HepG2 (cell line): ENCODE data around the gene DLL4. TPM values are rescaled to one million over a fixed set of nuclear protein-coding genes. Genes with fewer than 3 reads are reported as not detected.

Source experiments
- JUND ChIP-seq: sonication (generic); formaldehyde crosslinking; IDR thresholded peaks from 2 replicates; pipeline ENCODE4 v1.8.0; 2022; ENCODE audit warnings: mild to moderate bottlenecking, missing genetic modification reagents
- POLR2AphosphoS2 ChIP-seq: IDR thresholded peaks from 2 replicates; pipeline ENCODE4 v1.6.1; 2011; ENCODE audit warnings: low read depth, low read length, improper control_type of control experiment
- TEAD2 ChIP-seq: sonication (generic); formaldehyde crosslinking; IDR thresholded peaks from 2 replicates; pipeline ENCODE4 v1.9.0; 2021; ENCODE audit warnings: missing genetic modification reagents
- YEATS2 ChIP-seq: sonication (generic); formaldehyde crosslinking; IDR thresholded peaks from 2 replicates; pipeline ENCODE4 v1.4.0; 2020; ENCODE audit warnings: missing genetic modification reagents, borderline replicate concordance
- ZEB1 ChIP-seq: IDR thresholded peaks from 2 replicates; pipeline ENCODE4 v1.6.1; 2012; ENCODE audit warnings: mild to moderate bottlenecking, low read depth, inconsistent platforms; ENCODE audit not compliant: insufficient replicate concordance
- ZNF546 ChIP-seq: sonication (generic); formaldehyde crosslinking; conservative IDR thresholded peaks from 2 replicates; pipeline ENCODE4 v1.8.1; 2023; ENCODE audit warnings: mild to moderate bottlenecking, missing genetic modification reagents
- ZNF775 ChIP-seq: sonication (generic); formaldehyde crosslinking; IDR thresholded peaks from 2 replicates; pipeline ENCODE4 v1.4.0; 2020; ENCODE audit warnings: missing genetic modification reagents, mild to moderate bottlenecking, moderate library complexity, borderline replicate concordance
- ZNF781 ChIP-seq: sonication (generic); formaldehyde crosslinking; IDR thresholded peaks from 2 replicates; pipeline ENCODE4 v1.5.1; 2020; ENCODE audit warnings: borderline replicate concordance, mild to moderate bottlenecking, missing genetic modification reagents; ENCODE audit errors: not compliant biosample characterization
- ZNF883 ChIP-seq: sonication (generic); formaldehyde crosslinking; IDR thresholded peaks from 2 replicates; pipeline ENCODE4 v1.5.1; 2020; ENCODE audit warnings: mild to moderate bottlenecking, missing genetic modification reagents; ENCODE audit errors: not compliant biosample characterization
- polyA plus RNA-seq, 8 experiments: library from polyadenylated mRNA; depleted of rRNA in 3 of 8; stranded (reverse) in 7 of 8; unstranded in 1 of 8; fragments of >200 nt; fragmentation: Illumina TruSeq in 4 of 8; extraction: Trizol in 4 of 8; gene quantifications; 2 replicates each; pipeline versions ENCODE4 v1.2.1 to v1.2.3, GENCODE V29; 2011 to 2016; ENCODE audit warnings: low read depth in 4 of 8, missing spikeins in 1 of 8, mixed read lengths in 1 of 8; ENCODE audit not compliant: insufficient read depth in 1 of 8
- total RNA-seq, 5 experiments: library from RNA; depleted of rRNA; stranded (reverse); fragments of >200 nt; fragmentation: Illumina TruSeq; extraction: Trizol; gene quantifications; 2 replicates each; pipeline ENCODE4 v1.2.3, GENCODE V29; 2016; ENCODE audit warnings: low read depth in 1 of 5
- TF ChIP-seq, protein P1 (sequence below): IDR thresholded peaks from 2 replicates; pipeline ENCODE4 v1.6.1; 2016; ENCODE audit warnings: missing compliant biosample characterization, missing genetic modification reagents, borderline replicate concordance
- TF ChIP-seq, protein P2 (sequence below): sonication (generic); formaldehyde crosslinking; IDR thresholded peaks from 2 replicates; pipeline ENCODE4 v1.8.0; 2022; ENCODE audit warnings: low read depth, missing genetic modification reagents
- TF ChIP-seq, protein P3 (sequence below): sonication (generic); formaldehyde crosslinking; IDR thresholded peaks from 2 replicates; pipeline ENCODE4 v1.4.0; 2020; ENCODE audit warnings: mild to moderate bottlenecking, missing genetic modification reagents
- TF ChIP-seq, protein P4 (sequence below): sonication (generic); formaldehyde crosslinking; IDR thresholded peaks from 2 replicates; pipeline ENCODE4 v1.4.0; 2020; ENCODE audit warnings: missing genetic modification reagents

Gene DLL4
- total and polyA plus RNA-seq, 2 of the 13 experiments (the other 11 are each of a cell fraction or from before 2014, with no cell fraction given): 0.20 to 0.25 TPM

DNA sequence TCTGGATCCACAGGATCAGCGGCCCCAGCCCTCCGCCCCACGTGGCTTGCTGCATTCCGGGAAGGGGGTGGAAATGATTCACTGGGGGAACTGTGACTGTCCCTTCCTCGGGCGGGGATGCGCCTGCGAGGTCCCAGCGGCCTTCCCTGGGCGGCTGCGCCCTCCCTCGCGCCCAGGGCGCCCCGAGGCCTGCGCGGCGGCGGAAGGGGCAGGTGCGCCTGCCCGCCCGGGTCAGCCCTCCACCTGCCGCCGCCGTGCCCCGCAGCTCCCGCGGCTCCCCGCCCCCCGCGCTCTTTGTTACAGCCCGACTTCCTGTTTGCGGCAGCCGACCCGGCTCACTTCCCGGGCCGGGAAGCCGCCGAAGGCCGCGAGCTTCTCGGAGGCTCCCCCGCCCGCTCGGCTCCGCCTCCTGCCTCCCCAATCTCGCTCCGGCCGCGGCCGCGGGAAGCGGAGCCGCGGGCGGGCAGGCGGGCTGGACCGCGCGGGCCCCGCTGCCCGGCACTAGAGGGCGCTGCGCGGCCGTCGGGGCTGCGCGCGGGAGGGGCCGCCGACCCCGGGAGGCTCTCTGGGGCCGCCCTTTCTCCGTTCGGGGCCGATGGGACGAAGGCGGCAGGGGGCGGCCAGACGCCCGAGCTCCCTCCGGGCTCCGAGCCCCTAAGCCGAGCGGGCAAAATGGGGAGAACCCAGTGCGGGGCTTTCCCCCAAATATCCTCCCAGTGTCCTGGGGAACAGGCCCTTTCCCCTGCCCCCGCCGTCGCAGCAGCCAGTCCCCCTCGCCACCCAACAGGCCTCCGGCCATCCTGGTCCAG lies 12.6 kb downstream of the DLL4 start (continued):
- no peak for TF ChIP-seq POLR2AphosphoS2
- no peak; the same call in 1 of the 2 replicates for TF ChIP-seq ZNF546 (CRISPR knock-in tag)
- TF ChIP-seq, protein P1, sequence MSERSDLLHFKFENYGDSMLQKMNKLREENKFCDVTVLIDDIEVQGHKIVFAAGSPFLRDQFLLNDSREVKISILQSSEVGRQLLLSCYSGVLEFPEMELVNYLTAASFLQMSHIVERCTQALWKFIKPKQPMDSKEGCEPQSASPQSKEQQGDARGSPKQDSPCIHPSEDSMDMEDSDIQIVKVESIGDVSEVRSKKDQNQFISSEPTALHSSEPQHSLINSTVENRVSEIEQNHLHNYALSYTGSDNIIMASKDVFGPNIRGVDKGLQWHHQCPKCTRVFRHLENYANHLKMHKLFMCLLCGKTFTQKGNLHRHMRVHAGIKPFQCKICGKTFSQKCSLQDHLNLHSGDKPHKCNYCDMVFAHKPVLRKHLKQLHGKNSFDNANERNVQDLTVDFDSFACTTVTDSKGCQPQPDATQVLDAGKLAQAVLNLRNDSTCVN: no peak
- TF ChIP-seq ZNF775 (CRISPR knock-in tag): no peak
- TF ChIP-seq, protein P2, sequence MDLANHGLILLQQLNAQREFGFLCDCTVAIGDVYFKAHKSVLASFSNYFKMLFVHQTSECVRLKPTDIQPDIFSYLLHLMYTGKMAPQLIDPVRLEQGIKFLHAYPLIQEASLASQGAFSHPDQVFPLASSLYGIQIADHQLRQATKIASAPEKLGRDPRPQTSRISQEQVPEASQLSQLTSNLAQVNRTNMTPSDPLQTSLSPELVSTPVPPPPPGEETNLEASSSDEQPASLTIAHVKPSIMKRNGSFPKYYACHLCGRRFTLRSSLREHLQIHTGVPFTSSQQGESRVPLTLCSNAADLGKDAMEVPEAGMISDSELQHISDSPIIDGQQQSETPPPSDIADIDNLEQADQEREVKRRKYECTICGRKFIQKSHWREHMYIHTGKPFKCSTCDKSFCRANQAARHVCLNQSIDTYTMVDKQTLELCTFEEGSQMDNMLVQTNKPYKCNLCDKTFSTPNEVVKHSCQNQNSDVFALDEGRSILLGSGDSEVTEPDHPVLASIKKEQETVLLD (CRISPR knock-in tag): no peak; the same call in none of the 2 replicates
- TF ChIP-seq, protein P3, sequence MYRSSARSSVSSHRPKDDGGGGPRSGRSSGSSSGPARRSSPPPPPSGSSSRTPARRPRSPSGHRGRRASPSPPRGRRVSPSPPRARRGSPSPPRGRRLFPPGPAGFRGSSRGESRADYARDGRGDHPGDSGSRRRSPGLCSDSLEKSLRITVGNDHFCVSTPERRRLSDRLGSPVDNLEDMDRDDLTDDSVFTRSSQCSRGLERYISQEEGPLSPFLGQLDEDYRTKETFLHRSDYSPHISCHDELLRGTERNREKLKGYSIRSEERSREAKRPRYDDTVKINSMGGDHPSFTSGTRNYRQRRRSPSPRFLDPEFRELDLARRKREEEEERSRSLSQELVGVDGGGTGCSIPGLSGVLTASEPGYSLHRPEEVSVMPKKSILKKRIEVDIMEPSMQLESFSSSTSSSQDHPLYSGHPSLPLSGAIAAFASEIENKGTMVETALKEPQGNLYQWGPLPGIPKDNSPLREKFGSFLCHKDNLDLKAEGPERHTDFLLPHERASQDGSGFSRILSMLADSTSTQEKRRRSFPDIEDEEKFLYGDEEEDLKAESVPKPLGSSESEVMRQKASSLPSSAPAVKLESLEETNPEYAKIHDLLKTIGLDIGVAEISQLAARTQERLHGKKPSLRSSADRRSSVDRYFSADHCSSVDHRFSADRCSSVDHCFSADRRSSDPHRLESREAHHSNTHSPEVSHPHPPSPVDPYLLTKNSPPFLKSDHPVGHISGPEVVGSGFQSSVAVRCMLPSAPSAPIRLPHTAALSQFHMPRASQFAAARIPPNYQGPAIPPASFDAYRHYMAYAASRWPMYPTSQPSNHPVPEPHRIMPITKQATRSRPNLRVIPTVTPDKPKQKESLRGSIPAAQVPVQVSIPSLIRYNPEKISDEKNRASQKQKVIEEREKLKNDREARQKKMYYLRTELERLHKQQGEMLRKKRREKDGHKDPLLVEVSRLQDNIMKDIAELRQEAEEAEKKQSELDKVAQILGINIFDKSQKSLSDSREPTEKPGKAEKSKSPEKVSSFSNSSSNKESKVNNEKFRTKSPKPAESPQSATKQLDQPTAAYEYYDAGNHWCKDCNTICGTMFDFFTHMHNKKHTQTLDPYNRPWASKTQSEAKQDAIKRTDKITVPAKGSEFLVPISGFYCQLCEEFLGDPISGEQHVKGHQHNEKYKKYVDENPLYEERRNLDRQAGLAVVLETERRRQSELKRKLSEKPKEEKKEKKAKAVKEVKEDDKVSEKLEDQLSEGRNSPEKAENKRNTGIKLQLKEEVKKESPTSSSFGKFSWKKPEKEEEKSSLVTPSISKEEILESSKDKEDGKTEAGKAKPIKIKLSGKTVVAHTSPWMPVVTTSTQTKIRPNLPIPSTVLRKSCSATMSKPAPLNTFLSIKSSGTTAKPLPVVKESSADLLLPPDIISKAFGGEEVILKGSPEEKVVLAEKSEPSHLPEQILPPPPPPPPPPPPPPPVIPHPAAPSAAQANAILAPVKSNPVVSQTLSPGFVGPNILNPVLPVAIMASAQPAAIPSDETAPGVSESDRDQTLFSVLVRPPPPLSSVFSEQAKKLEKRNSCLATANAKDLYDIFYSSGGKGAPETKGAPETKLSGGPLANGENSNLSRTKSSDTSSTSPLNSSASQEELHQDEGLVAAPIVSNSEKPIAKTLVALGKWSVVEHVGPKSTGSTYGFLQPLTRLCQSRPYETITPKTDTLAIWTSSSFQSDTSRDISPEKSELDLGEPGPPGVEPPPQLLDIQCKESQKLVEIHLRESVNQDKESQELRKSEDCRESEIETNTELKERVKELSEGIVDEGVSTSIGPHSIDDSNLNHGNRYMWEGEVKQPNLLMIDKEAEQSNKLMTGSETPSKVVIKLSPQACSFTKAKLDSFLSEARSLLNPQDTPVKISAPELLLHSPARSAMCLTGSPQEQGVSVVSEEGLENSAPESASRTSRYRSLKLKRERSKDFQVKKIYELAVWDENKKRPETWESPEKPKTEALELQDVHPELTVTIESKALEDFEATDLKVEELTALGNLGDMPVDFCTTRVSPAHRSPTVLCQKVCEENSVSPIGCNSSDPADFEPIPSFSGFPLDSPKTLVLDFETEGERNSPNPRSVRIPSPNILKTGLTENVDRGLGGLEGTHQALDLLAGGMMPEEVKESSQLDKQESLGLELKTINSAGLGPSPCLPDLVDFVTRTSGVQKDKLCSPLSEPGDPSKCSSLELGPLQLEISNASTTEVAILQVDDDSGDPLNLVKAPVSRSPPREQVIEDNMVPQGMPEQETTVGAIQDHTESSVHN (CRISPR knock-in tag): no peak
- no peak for TF ChIP-seq JUND
- TF ChIP-seq ZNF781: no peak
- 0 out of 2 replicates have a peak, but pooled peaks have one; percentile 10 for TF ChIP-seq TEAD2 (CRISPR knock-in tag)
- TF ChIP-seq, protein P4, sequence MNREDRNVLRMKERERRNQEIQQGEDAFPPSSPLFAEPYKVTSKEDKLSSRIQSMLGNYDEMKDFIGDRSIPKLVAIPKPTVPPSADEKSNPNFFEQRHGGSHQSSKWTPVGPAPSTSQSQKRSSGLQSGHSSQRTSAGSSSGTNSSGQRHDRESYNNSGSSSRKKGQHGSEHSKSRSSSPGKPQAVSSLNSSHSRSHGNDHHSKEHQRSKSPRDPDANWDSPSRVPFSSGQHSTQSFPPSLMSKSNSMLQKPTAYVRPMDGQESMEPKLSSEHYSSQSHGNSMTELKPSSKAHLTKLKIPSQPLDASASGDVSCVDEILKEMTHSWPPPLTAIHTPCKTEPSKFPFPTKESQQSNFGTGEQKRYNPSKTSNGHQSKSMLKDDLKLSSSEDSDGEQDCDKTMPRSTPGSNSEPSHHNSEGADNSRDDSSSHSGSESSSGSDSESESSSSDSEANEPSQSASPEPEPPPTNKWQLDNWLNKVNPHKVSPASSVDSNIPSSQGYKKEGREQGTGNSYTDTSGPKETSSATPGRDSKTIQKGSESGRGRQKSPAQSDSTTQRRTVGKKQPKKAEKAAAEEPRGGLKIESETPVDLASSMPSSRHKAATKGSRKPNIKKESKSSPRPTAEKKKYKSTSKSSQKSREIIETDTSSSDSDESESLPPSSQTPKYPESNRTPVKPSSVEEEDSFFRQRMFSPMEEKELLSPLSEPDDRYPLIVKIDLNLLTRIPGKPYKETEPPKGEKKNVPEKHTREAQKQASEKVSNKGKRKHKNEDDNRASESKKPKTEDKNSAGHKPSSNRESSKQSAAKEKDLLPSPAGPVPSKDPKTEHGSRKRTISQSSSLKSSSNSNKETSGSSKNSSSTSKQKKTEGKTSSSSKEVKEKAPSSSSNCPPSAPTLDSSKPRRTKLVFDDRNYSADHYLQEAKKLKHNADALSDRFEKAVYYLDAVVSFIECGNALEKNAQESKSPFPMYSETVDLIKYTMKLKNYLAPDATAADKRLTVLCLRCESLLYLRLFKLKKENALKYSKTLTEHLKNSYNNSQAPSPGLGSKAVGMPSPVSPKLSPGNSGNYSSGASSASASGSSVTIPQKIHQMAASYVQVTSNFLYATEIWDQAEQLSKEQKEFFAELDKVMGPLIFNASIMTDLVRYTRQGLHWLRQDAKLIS (CRISPR knock-in tag): no peak
- no peak for TF ChIP-seq ZNF883 (CRISPR knock-in tag)
- TF ChIP-seq YEATS2 (CRISPR knock-in tag): no peak
- no peak for TF ChIP-seq ZEB1
